Endothelial cell of umbilical vein (primary cell): ENCODE results near the gene TMEM95. TPM values are rescaled to one million over a fixed set of nuclear protein-coding genes. Genes with fewer than 3 reads are reported as not detected.

Source experiments
- BruUV-seq: library from RNA; stranded (reverse); fragments of 400-500 nt; replicated peaks from 2 replicates; lab custom pipeline; 2021; lab: Mats Ljungman, UMichigan
- CTCF ChIA-PET: fragments of 300-600, 350-600 bp; sonication (Branson Sonifier 250); formaldehyde crosslinking; loops from one replicate; lab custom pipeline; 2021; ENCODE audit warnings: antibody characterized with exemption, inconsistent platforms; lab: Charles Lee
- POLR2A ChIA-PET: fragments of 300-600, 350-600 bp; sonication (Branson Sonifier 250); formaldehyde crosslinking; loops from one replicate; lab custom pipeline; 2021; ENCODE audit warnings: antibody characterized with exemption, inconsistent platforms; lab: Charles Lee
- DNase-seq: peaks from one replicate; pipeline ENCODE4 v3.0.0-alpha.2; 2011; ENCODE audit warnings: low read depth, low spot score
- FAIRE-seq: peaks from 2 replicates; lab custom pipeline; 2011; peaks lifted over from hg19 to GRCh38; lab: Jason Lieb, UNC
- H2AFZ ChIP-seq: 2 replicates; pipeline ENCODE4 v1.6.0; 2012; ENCODE audit warnings: low read depth, low read length, control low read depth, inconsistent platforms
- H3K27ac ChIP-seq: 2 replicates; pipeline ENCODE4 v1.5.1; 2011; ENCODE audit warnings: low read depth, mild to moderate bottlenecking, control low read depth, low read length, moderate library complexity; ENCODE audit not compliant: insufficient read depth
- H3K27me3 ChIP-seq, 2 experiments: 2 replicates each; pipeline versions ENCODE4 v1.6.0 to v1.6.1; 2011; ENCODE audit warnings: low read length in 2 of 2, mixed read lengths in 1 of 2; ENCODE audit not compliant: control insufficient read depth in 2 of 2, insufficient read depth in 2 of 2
- H3K36me3 ChIP-seq, 2 experiments: 2 replicates in 1 of 2; 3 replicates in 1 of 2; pipeline ENCODE4 v1.5.1; 2011; ENCODE audit warnings: low read length in 2 of 2, mild to moderate bottlenecking in 1 of 2, moderate library complexity in 1 of 2; ENCODE audit not compliant: control insufficient read depth in 2 of 2, insufficient read depth in 2 of 2; ENCODE audit errors: extremely low read depth in 1 of 2
- H3K4me1 ChIP-seq: 3 replicates; pipeline ENCODE4 v1.5.1; 2011; ENCODE audit warnings: mild to moderate bottlenecking, low read length; ENCODE audit not compliant: control insufficient read depth, insufficient read depth; ENCODE audit errors: extremely low read depth
- H3K4me2 ChIP-seq: 2 replicates; pipeline ENCODE4 v1.6.1; 2011; ENCODE audit warnings: low read length, control low read depth, mixed read lengths; ENCODE audit not compliant: insufficient read depth
- H3K4me3 ChIP-seq, 3 experiments: fragments of 200-600 bp in 1 of 3; sonication (generic), shearing (Covaris generic) in 1 of 3; replicated peaks in 1 of 3; 2 replicates each; pipeline ENCODE4 v1.5.1; 2011 to 2016; ENCODE audit warnings: control low read depth in 3 of 3, low read length in 3 of 3, mild to moderate bottlenecking in 2 of 3, inconsistent platforms in 1 of 3, low read depth in 1 of 3, moderate library complexity in 1 of 3; ENCODE audit not compliant: insufficient read depth in 1 of 3
- H3K79me2 ChIP-seq: 2 replicates; pipeline ENCODE4 v1.6.0; 2012; ENCODE audit warnings: low read length, inconsistent platforms; ENCODE audit not compliant: control insufficient read depth, insufficient read depth
- H3K9ac ChIP-seq: replicated peaks from 2 replicates; pipeline ENCODE3; 2011; ENCODE audit warnings: low read length, control low read depth; ENCODE audit not compliant: insufficient read depth; ENCODE audit errors: extremely low read depth
- H3K9me1 ChIP-seq: replicated peaks from 3 replicates; pipeline ENCODE4 v1.6.0; 2011; ENCODE audit warnings: mild to moderate bottlenecking, low read length; ENCODE audit not compliant: control insufficient read depth, insufficient read depth; ENCODE audit errors: extremely low read depth
- H3K9me3 ChIP-seq: replicated peaks from 2 replicates; pipeline ENCODE4 v1.5.1; 2012; ENCODE audit warnings: low read length, inconsistent platforms; ENCODE audit not compliant: control insufficient read depth, insufficient read depth
- H4K20me1 ChIP-seq: replicated peaks from 2 replicates; pipeline ENCODE3; 2011; ENCODE audit warnings: mild to moderate bottlenecking, low read length; ENCODE audit not compliant: control insufficient read depth, insufficient read depth; ENCODE audit errors: extremely low read depth
- CTCF ChIP-seq, 2 donors: IDR thresholded peaks; 1 replicate in 1 of 2; 2 replicates in 1 of 2; pipeline ENCODE4 v1.5.1; 2011; ENCODE audit warnings: low read length in 2 of 2, mild to moderate bottlenecking in 2 of 2, moderate library complexity in 2 of 2, control low read depth in 1 of 2, inconsistent platforms in 1 of 2, low read depth in 1 of 2; ENCODE audit not compliant: insufficient read depth in 1 of 2; ENCODE audit errors: extremely low read depth in 1 of 2
- EZH2 ChIP-seq: IDR thresholded peaks from 2 replicates; pipeline ENCODE4 v1.6.1; 2012; ENCODE audit warnings: borderline replicate concordance, low read depth, mild to moderate bottlenecking, moderate library complexity, low read length, inconsistent platforms; ENCODE audit not compliant: severe bottlenecking
- FOS ChIP-seq: IDR thresholded peaks from 2 replicates; pipeline ENCODE4 v1.6.1; 2011; ENCODE audit warnings: mild to moderate bottlenecking, low read length, moderate library complexity, borderline replicate concordance; ENCODE audit not compliant: insufficient read depth
- GATA2 ChIP-seq: IDR thresholded peaks from 2 replicates; pipeline ENCODE4 v1.7.0; 2011; ENCODE audit warnings: low read depth, mild to moderate bottlenecking, moderate library complexity, mixed read lengths, low read length; ENCODE audit not compliant: insufficient read length, insufficient read depth
- JUN ChIP-seq: IDR thresholded peaks from 2 replicates; pipeline ENCODE4 v1.6.1; 2011; ENCODE audit warnings: borderline replicate concordance, low read depth; ENCODE audit not compliant: insufficient read length, insufficient read depth
- MAX ChIP-seq: IDR thresholded peaks from 2 replicates; pipeline ENCODE4 v1.6.1; 2011; ENCODE audit not compliant: insufficient read depth, insufficient read length
- MYC ChIP-seq: IDR thresholded peaks from one replicate; pipeline ENCODE4 v1.6.1; 2011; ENCODE audit warnings: mild to moderate bottlenecking, low read depth, low read length
- POLR2A ChIP-seq: IDR thresholded peaks from 2 replicates; pipeline ENCODE4 v1.6.1; 2012; ENCODE audit warnings: low read depth, mild to moderate bottlenecking, control low read depth, low read length
- POLR2AphosphoS5 ChIP-seq: IDR thresholded peaks from 2 replicates; pipeline ENCODE4 v1.6.1; 2012; ENCODE audit warnings: low read depth, mild to moderate bottlenecking, control low read depth, low read length, moderate library complexity; ENCODE audit not compliant: insufficient read depth
- dilution Hi-C: fragments of 300-500 bp; cut with MboI; formaldehyde crosslinking; loops from one replicate; pipeline ENCODE4 v1.15.0; 2019; ENCODE audit warnings: low sequenced_read_pairs; ENCODE audit not compliant: extremely low pct_ligation_motif_present
- intact Hi-C: fragments of 100-400 bp; cut with micrococcal nuclease; formaldehyde crosslinking; loops from one replicate; pipeline ENCODE4 v1.10.0; 2022
- polyA plus RNA-seq, 4 experiments: library from polyadenylated mRNA; depleted of rRNA in 3 of 4; stranded (reverse) in 3 of 4; unstranded in 1 of 4; fragments of >200 nt; gene quantifications; 2 replicates each; pipeline versions ENCODE4 v1.2.1 to v1.2.3, GENCODE V29; 2011 to 2012; ENCODE audit warnings: missing spikeins in 1 of 4
- total RNA-seq: library from RNA; stranded (reverse); gene quantifications from 2 replicates; pipeline ENCODE4 v1.2.3, GENCODE V29; 2021

Gene TMEM95
- total and polyA plus RNA-seq, 2 donors (not counting 3 experiments of a cell fraction or from before 2014, with no cell fraction given) = not detected

GRCh38 chr17:7384489-7385081 lies 29.6 kb downstream of the TMEM95 start:
- intact Hi-C loops = no loop called here
- peak overlapping the region in 1 of 3 experiments; percentile 34 for H3K4me3 ChIP-seq
- no peaks in the 10 kb centered on the region for H3K9me3 ChIP-seq
- dilution Hi-C loops = no loop called here
- H3K4me2 ChIP-seq = peak overlapping the region; percentile 39
- H3K27ac ChIP-seq = no peak overlapping the region
- DNase-seq (no peak), FAIRE-seq (no peak)
- H2AFZ ChIP-seq = peak overlapping the region; percentile 60
- peaks cover 5% of the 10 kb centered on the region for H3K4me1 ChIP-seq
- H3K9ac ChIP-seq = no peak overlapping the region
- H3K27me3 ChIP-seq = peaks cover 25 to 27% of the 10 kb centered on the region in 2 experiments
- no peaks in the 10 kb centered on the region for H3K9me1 ChIP-seq
- TF ChIP-seq EZH2 (no peak), POLR2AphosphoS5 (no peak), JUN (no peak), FOS (no peak)
- POLR2A ChIA-PET = no interaction called here
- no peaks in the 10 kb centered on the region for H3K79me2 ChIP-seq
- BruUV-seq = no TSS peak
- CTCF ChIA-PET = interaction anchor here (1.0 to 1.7 kb wide), 4 partner anchors 15 to 52 kb away, joined by 3 to 7 read pairs (median 4); partner anchors contain the start of gene TMEM256
- no peaks in the 10 kb centered on the region for H4K20me1 ChIP-seq
- peaks cover 0 to 9% of the 10 kb centered on the region in 2 experiments for H3K36me3 ChIP-seq

- CTCF ChIA-PET = interaction anchor here (1.1 kb wide), 1 partner anchor 33 kb away, joined by 5 read pairs; no protein-coding TSS in a partner anchor
- no TSS peak for BruUV-seq
- no peaks in the 10 kb centered on the region for H4K20me1 ChIP-seq
- no peaks in the 10 kb centered on the region for H3K9me3 ChIP-seq
- no peak overlapping the region for H3K27ac ChIP-seq
- H3K79me2 ChIP-seq = no peaks in the 10 kb centered on the region
- no peaks in the 10 kb centered on the region for H3K9me1 ChIP-seq
- H3K4me2 ChIP-seq = no peak overlapping the region
- no peak overlapping the region for H2AFZ ChIP-seq
- no peak overlapping the region for H3K9ac ChIP-seq
- TF ChIP-seq POLR2A (no peak), CTCF (IDR thresholded peaks at IDR 0.05; ENCODE audit: extremely low read depth in 1 of 2, insufficient read depth in 1 of 2, low read depth in 1 of 2, low read length in 2 of 2) (no peak), EZH2 (no peak), GATA2 (no peak), POLR2AphosphoS5 (no peak), JUN (no peak), MAX (no peak), MYC (no peak)
- POLR2A ChIA-PET = no interaction called here
- DNase-seq (no peak), FAIRE-seq (no peak)
- dilution Hi-C loops (no loop called here), intact Hi-C loops (no loop called here)
- H3K27me3 ChIP-seq = no peaks in the 10 kb centered on the region
- H3K4me1 ChIP-seq = peaks cover 18% of the 10 kb centered on the region
- no peak overlapping the region for H3K4me3 ChIP-seq
- H3K36me3 ChIP-seq = peaks cover 0 to 21% of the 10 kb centered on the region in 2 experiments
These were observed 33.9 kb downstream of the TMEM95 start for GRCh38 chr17:7388856-7389255.
